NT2/D1 (cell line): ENCODE measurements around the gene SLC24A3.

Experiments
- SUZ12 ChIP-seq: IDR thresholded peaks from 2 replicates; pipeline ENCODE4 v1.6.1; 2011; ENCODE audit not compliant: insufficient read length, insufficient read depth; ENCODE audit errors: extremely low read depth
- YY1 ChIP-seq: IDR thresholded peaks from 2 replicates; pipeline ENCODE4 v1.6.1; 2011; ENCODE audit not compliant: insufficient read length, insufficient read depth
- ZNF274 ChIP-seq: IDR thresholded peaks from 2 replicates; pipeline ENCODE4 v1.6.1; 2011; ENCODE audit warnings: mild to moderate bottlenecking, low read depth, low read length

- no peak for TF ChIP-seq YY1
- no peak for TF ChIP-seq ZNF274
- TF ChIP-seq SUZ12, result no peak
Measured at GRCh38 chr20:19554666-19555065, 342.2 kb downstream of the SLC24A3 start.
